HG02981 (cell line): ENCODE results near the gene PTK6.
"Not testable (repeated sequence)": the region's sequence is repeated elsewhere in the genome, so short reads cannot be mapped to it uniquely, and the experiment has no call there.

ENCODE experiments used
- ATAC-seq: cut with Tn5 transposase; IDR thresholded peaks from one replicate; pipeline ENCODE4 v1.9.1; 2021; ENCODE audit warnings: mild to moderate bottlenecking, moderate library complexity; ENCODE audit not compliant: unreplicated experiment

Gene PTK6

DNA sequence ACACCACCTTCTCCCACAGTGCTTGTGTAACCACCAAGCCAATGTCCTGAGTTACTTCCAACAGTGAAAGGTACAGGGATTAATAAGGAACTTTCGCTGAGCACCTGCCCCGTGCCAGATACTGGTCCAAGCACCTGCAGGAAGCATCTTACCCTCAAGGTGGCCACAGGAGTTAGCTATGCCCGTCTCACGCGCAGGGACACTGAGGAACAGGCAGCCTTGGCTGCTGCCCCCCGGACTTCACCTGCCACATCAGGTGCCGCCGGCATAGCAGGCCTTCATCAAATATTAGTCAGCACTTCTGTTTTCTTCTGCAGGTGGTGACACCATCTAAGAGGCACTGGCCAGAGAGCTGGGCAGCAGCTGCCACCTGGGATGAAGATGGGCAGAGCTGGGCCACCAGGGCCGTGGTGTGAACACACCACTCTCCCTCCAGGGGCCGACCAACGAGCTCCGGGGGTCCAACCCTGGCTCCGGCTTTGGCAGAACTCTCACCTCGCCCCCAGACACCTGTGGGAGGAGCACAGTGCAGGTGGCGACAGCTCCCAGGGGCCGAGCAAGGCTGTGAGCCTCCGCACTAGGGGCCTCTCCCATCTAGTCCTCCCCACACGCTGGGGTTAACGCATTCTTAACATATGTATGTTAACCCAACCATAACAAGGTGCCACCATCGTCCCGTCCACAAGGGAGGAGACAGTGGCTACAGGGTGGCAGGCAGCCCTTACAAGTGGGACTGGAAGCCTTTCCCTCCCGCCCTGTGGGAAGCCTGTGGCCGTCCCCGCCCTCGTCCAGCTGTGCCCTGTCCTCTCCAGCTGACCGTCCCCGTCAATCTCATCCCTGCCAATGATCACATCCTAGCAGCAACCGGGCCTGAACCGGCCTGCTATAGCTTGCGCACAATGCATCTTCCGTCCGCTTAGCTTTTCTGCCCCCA is 19.5 kb downstream of the PTK6 start:
- ATAC-seq = no peak

GRCh38 chr20:63514520-63514919 is 22.7 kb downstream of the PTK6 start:
- ATAC-seq = not testable (repeated sequence)

- ATAC-seq = no peak
These were observed 24.0 kb downstream of the PTK6 start for GRCh38 chr20:63513207-63513606.

DNA sequence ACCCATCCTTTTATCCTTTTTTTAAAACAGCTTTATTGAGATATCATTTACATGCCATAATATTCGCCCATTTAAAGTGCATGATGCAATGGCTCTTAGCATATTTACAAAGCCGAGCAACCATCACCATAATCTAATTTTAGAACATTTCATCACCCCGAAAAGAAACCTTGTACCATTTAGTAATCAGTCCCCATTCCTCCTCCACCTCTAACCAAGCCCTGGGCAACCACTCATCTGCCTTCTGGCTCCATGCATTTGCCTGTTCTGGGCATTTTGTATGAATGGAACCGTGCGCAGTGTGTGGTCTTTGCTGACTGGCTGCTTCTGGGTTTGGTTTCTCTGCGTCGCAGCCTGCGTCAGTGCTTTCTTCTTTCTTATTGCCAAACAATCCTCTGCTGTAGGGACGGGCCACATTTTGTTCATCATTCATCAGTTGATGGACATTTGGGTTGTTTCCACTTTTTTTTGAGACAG is 28.1 kb downstream of the PTK6 start:
- no peak for ATAC-seq

- ATAC-seq = no peak
These were observed 29.0 kb downstream of the PTK6 start for GRCh38 chr20:63508072-63508768.

- ATAC-seq = no peak
These were observed 30.0 kb downstream of the PTK6 start for GRCh38 chr20:63507083-63507743.

- no peak for ATAC-seq
These were observed 31.5 kb downstream of the PTK6 start for GRCh38 chr20:63505723-63506122.

DNA sequence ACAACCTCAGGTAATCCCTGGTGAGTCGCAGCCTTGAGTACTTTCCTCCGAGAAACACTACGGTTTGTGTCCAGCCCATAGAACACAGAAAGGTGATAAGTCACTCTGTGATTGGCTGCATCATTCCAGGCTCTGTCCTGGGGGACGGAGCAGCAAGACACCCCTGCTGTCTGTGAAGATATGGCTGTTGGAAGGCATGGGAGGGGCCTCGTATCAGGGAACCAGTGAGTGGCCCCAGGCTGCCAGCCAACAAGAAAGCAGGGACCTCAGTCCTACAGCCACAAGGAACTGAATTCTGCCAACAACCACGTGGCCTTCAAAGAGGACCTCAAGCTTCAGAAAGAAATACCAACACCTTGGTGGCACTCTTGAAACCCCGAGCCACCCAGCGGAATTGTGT is 31.9 kb downstream of the PTK6 start:
- no peak for ATAC-seq

- no peak for ATAC-seq
These were observed 32.5 kb downstream of the PTK6 start for GRCh38 chr20:63504642-63505041.

GRCh38 chr20:63503524-63503923 is 33.7 kb downstream of the PTK6 start:
- no peak for ATAC-seq

DNA sequence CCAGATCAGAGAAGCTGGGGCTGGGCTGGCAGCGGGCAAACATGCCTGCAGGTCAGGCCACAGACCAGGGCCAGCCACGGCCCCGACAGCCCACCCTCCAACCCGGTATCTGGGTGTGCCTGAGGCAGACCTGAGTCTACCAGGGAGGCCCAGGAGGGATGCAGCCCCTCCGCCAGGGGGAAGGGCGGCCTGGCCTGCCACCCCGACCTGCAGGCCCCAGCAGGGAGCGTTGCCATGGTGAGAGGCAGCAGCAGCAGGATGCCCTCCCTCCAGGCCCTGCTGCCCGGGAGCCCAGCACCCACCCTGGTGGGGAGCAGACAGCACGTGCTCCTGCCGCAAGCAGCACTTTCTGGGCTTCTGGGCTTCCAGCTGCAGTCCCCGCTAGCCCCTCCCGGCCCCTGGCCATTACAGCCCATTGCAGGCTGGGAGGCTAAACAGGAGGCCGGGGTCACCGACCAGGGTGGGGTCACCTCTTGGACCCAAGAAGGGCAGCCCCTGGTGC is 34.5 kb downstream of the PTK6 start:
- ATAC-seq = no peak

GRCh38 chr20:63501818-63502670 is 35.1 kb downstream of the PTK6 start:
- ATAC-seq = no peak

DNA sequence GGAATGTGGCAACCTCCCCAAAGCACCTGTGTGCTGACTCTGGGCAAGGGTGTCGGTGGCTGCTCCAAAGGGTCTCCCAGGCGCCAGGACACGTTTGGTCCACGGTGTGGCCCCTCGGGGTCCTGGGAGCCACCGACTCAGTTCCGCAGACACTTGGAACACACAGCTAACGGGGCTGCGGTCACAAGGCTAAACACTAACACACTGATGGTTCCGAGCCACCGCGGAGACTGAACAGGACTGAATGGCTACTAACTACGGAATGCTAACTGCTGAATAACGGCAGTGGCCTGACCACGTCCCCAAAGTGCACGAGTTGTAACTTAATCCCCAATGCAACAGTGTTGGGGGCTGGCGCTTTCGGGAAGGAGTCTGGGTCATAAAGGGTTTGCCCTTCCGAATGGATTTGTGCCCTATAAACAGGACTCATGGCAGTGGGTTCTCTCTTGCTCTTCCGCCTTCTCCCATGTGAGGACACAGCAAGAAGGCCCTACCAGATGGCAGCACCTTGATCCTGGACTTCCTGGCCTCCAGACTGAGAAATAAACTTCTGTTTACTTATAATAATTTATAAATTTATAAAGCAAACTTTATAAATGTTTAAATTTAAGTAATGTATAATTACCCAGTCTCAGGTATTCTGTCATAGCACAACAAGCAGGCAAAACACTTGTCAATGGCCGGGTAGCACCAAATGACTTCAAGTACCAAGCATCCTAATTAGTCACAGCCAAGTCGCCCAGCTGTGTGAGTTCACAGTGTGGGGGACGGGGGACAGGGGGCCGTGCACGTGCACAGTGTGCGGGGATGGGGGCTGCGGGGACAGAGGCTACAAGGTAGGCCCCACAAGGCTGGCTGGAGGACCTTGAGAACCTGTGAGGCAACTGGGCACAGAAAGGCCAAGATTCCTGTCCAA is 36.0 kb downstream of the PTK6 start:
- no peak for ATAC-seq

DNA sequence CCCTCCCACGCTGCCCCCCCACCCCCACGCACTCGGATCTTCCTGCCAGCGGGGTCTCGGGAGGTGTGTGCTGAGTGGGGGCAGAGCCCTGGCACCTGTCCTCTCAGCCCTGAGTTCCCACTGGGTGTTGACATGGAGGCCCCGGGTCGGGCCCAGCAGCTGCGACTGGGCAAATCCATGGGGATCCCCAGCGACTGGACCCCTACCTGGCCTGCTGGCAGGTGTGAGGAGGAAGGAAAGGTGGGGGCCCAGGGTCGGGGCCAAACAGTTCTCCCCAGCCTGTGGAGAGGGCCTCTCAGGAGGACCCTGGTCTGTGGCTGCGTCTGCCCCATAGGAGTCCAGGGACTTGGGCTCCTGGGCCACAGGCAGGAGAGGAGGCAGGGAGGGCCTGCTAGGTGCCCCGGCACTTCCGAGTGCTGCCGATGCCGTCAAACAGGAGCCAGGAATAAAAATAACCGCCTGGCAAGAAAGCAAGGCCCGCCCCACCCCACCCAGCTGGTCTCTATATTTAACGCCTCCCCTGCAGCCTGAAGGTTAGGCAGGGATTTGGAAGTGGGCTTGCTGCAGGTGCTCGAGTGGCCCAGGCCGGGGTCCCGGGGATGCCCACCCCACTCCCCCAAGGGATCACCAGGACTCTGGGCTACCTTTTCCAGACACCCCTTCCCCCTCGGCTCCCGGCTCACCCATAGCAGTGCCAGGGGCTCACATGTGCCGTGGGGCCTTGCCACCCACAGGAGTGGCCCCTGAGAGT is 36.9 kb downstream of the PTK6 start:
- no peak for ATAC-seq

GRCh38 chr20:63499338-63499969 is 37.7 kb downstream of the PTK6 start:
- no peak for ATAC-seq

GRCh38 chr20:63498960-63499337 is 38.2 kb downstream of the PTK6 start, which contains the start of gene EEF1A2:
Gene EEF1A2, minus strand, starts transcription at chr20:63499083. Its CDS starts 1,320 bp downstream, at chr20:63497763.
- no peak for ATAC-seq

- ATAC-seq = no peak
These were observed 38.9 kb downstream of the PTK6 start for GRCh38 chr20:63497946-63498935.
